WTC11 (cell line): Measurements from ENCODE around the gene ZDHHC4. TPM values are rescaled to one million over a fixed set of nuclear protein-coding genes. Genes with fewer than 3 reads are reported as not detected.

Experiments
- ATAC-seq: fragments of 200-7000 bp; cut with Tn5 transposase; 2 replicates; pipeline ENCODE4 v1.10.0; 2021; ENCODE audit warnings: mild to moderate bottlenecking, moderate library complexity
- CTCF ChIA-PET: fragments of 300-600 bp; sonication (Branson Sonifier 250); formaldehyde crosslinking; loops from one replicate; lab custom pipeline; 2021; ENCODE audit warnings: antibody characterized with exemption; lab: Charles Lee
- POLR2A ChIA-PET: fragments of 350-600 bp; sonication (Branson Sonifier 250); formaldehyde crosslinking; loops from one replicate; lab custom pipeline; 2021; ENCODE audit warnings: antibody characterized with exemption; lab: Charles Lee
- DNase-seq: peaks from one replicate; pipeline ENCODE4 v3.0.0; 2021; ENCODE audit warnings: low spot score
- H3K27ac Mint-ChIP-seq: 2 replicates; pipeline ENCODE4 v1.8.0; 2021; ENCODE audit warnings: mixed read lengths
- H3K27me3 Mint-ChIP-seq: 2 replicates; pipeline ENCODE4 v1.8.0; 2021; ENCODE audit warnings: low read depth, mild to moderate bottlenecking, moderate library complexity, mixed read lengths
- H3K36me3 Mint-ChIP-seq: 2 replicates; pipeline ENCODE4 v1.8.0; 2021; ENCODE audit warnings: mixed read lengths
- H3K4me1 Mint-ChIP-seq: 2 replicates; pipeline ENCODE4 v1.8.0; 2022; ENCODE audit warnings: mixed read lengths
- H3K4me3 Mint-ChIP-seq: 2 replicates; pipeline ENCODE4 v1.8.0; 2021; ENCODE audit warnings: mild to moderate bottlenecking, moderate library complexity, mixed read lengths
- H3K9me3 Mint-ChIP-seq: 2 replicates; pipeline ENCODE4 v1.8.0; 2021; ENCODE audit warnings: mixed read lengths
- ESRRA ChIP-seq: sonication (generic); formaldehyde crosslinking; IDR thresholded peaks from 2 replicates; pipeline ENCODE4 v1.8.1; 2022; ENCODE audit warnings: mild to moderate bottlenecking, missing genetic modification reagents, borderline replicate concordance
- FOXK1 ChIP-seq: sonication (generic); formaldehyde crosslinking; IDR thresholded peaks from 2 replicates; pipeline ENCODE4 v1.8.0; 2022; ENCODE audit warnings: mild to moderate bottlenecking, moderate library complexity, missing genetic modification reagents
- HMGA2 ChIP-seq: fragments of 250-450 bp; sonication (Bioruptor Pico); IDR thresholded peaks from 2 replicates; pipeline ENCODE4 v1.4.0; 2021; ENCODE audit warnings: mild to moderate bottlenecking, moderate library complexity
- KAT7 ChIP-seq: sonication (generic); formaldehyde crosslinking; IDR thresholded peaks from 2 replicates; pipeline ENCODE4 v1.8.1; 2023; ENCODE audit warnings: missing genetic modification reagents, mild to moderate bottlenecking, borderline replicate concordance
- NFE2L1 ChIP-seq: sonication (generic); formaldehyde crosslinking; IDR thresholded peaks from 2 replicates; pipeline ENCODE4 v1.8.1; 2023; ENCODE audit warnings: missing genetic modification reagents
- NR3C1 ChIP-seq: sonication (generic); formaldehyde crosslinking; conservative IDR thresholded peaks from 2 replicates; pipeline ENCODE4 v1.8.1; 2023; ENCODE audit warnings: low read depth, mild to moderate bottlenecking, missing genetic modification reagents
- RELA ChIP-seq: sonication (generic); formaldehyde crosslinking; IDR thresholded peaks from 2 replicates; pipeline ENCODE4 v1.8.1; 2022; ENCODE audit warnings: missing genetic modification reagents, mild to moderate bottlenecking, borderline replicate concordance
- SP1 ChIP-seq: sonication (generic); formaldehyde crosslinking; conservative IDR thresholded peaks from 2 replicates; pipeline ENCODE4 v1.8.1; 2022; ENCODE audit warnings: missing genetic modification reagents
- TCF7 ChIP-seq: sonication (generic); formaldehyde crosslinking; IDR thresholded peaks from 2 replicates; pipeline ENCODE4 v1.8.0; 2022; ENCODE audit warnings: mild to moderate bottlenecking, low read depth, missing genetic modification reagents, moderate library complexity
- TEAD1 ChIP-seq: sonication (generic); formaldehyde crosslinking; IDR thresholded peaks from 2 replicates; pipeline ENCODE4 v1.8.0; 2022; ENCODE audit warnings: mild to moderate bottlenecking, missing genetic modification reagents
- ZNF232 ChIP-seq: sonication (generic); formaldehyde crosslinking; IDR thresholded peaks from 2 replicates; pipeline ENCODE4 v1.8.0; 2022; ENCODE audit warnings: mild to moderate bottlenecking, missing genetic modification reagents
- ZNF263 ChIP-seq: sonication (generic); formaldehyde crosslinking; IDR thresholded peaks from 2 replicates; pipeline ENCODE4 v1.8.1; 2022; ENCODE audit warnings: low read depth, mild to moderate bottlenecking, moderate library complexity, missing genetic modification reagents
- ZNF317 ChIP-seq: sonication (generic); formaldehyde crosslinking; IDR thresholded peaks from 2 replicates; pipeline ENCODE4 v1.8.1; 2023; ENCODE audit warnings: low read depth, mild to moderate bottlenecking, moderate library complexity, missing genetic modification reagents, borderline replicate concordance
- total RNA-seq: library from RNA; stranded (reverse); gene quantifications from 3 replicates; pipeline ENCODE4 v1.2.3, GENCODE V29; 2021
- TF ChIP-seq, protein P1 (sequence below): sonication (generic); formaldehyde crosslinking; IDR thresholded peaks from 2 replicates; pipeline ENCODE4 v1.8.1; 2023; ENCODE audit warnings: mild to moderate bottlenecking, moderate library complexity, missing genetic modification reagents
- TF ChIP-seq, protein P2 (sequence below): sonication (generic); formaldehyde crosslinking; IDR thresholded peaks from 2 replicates; pipeline ENCODE4 v1.8.1; 2022; ENCODE audit warnings: mild to moderate bottlenecking, moderate library complexity, missing genetic modification reagents
- TF ChIP-seq, protein P3 (sequence below): sonication (generic); formaldehyde crosslinking; IDR thresholded peaks from 2 replicates; pipeline ENCODE4 v1.8.1; 2022; ENCODE audit warnings: mild to moderate bottlenecking, missing genetic modification reagents, moderate library complexity, borderline replicate concordance
- TF ChIP-seq, protein P4 (sequence below): sonication (generic); formaldehyde crosslinking; IDR thresholded peaks from 2 replicates; pipeline ENCODE4 v1.8.1; 2022; ENCODE audit warnings: low read depth, missing genetic modification reagents, borderline replicate concordance
- TF ChIP-seq, protein P5 (sequence below): sonication (generic); formaldehyde crosslinking; conservative IDR thresholded peaks from 2 replicates; pipeline ENCODE4 v1.8.1; 2023; ENCODE audit warnings: mild to moderate bottlenecking, low read depth, missing genetic modification reagents, moderate library complexity
- TF ChIP-seq, protein P6 (sequence below): fragments of 250-450 bp; sonication (Bioruptor Pico); conservative IDR thresholded peaks from 2 replicates; pipeline ENCODE4 v1.9.0; 2021; ENCODE audit warnings: mild to moderate bottlenecking
- TF ChIP-seq, protein P7 (sequence below): sonication (generic); formaldehyde crosslinking; IDR thresholded peaks from 2 replicates; pipeline ENCODE4 v1.8.0; 2022; ENCODE audit warnings: mild to moderate bottlenecking, missing genetic modification reagents

The ZDHHC4 gene
- total RNA-seq, 1 experiment from 2014 or later = 37.7 TPM

DNA sequence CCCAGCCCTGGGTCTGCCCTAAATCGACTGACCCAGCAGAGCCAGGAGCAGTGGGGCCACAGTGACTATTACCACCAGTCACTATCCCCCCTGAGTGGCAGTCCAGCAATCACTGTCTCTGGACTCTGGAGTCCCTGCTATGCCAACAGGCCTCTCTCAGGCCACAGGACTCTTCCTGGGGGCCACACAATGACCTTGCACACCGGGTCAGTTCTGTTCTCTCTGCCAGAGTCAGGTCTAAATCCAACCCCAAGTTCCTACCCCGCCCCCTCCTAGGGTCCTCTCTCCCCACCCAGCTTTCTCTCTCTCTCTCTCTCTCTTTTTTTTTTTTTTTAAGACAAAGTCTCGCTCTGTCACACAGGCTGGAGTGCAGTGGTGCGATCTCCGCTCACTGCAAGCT lies 47.6 kb upstream of the ZDHHC4 start (continued):
- no peak for TF ChIP-seq NR3C1 (CRISPR knock-in tag)
- TF ChIP-seq ZNF263 = no peak
- no peak for TF ChIP-seq RELA (CRISPR knock-in tag)
- TF ChIP-seq FOXK1 (CRISPR knock-in tag) = no peak
- TF ChIP-seq, protein P1, sequence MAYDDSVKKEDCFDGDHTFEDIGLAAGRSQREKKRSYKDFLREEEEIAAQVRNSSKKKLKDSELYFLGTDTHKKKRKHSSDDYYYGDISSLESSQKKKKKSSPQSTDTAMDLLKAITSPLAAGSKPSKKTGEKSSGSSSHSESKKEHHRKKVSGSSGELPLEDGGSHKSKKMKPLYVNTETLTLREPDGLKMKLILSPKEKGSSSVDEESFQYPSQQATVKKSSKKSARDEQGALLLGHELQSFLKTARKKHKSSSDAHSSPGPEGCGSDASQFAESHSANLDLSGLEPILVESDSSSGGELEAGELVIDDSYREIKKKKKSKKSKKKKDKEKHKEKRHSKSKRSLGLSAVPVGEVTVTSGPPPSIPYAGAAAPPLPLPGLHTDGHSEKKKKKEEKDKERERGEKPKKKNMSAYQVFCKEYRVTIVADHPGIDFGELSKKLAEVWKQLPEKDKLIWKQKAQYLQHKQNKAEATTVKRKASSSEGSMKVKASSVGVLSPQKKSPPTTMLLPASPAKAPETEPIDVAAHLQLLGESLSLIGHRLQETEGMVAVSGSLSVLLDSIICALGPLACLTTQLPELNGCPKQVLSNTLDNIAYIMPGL (CRISPR knock-in tag) = no peak
- no peak for TF ChIP-seq NFE2L1
- no peak for TF ChIP-seq ZNF232 (CRISPR knock-in tag)
- no peak for TF ChIP-seq TEAD1 (CRISPR knock-in tag)
- TF ChIP-seq, protein P2, sequence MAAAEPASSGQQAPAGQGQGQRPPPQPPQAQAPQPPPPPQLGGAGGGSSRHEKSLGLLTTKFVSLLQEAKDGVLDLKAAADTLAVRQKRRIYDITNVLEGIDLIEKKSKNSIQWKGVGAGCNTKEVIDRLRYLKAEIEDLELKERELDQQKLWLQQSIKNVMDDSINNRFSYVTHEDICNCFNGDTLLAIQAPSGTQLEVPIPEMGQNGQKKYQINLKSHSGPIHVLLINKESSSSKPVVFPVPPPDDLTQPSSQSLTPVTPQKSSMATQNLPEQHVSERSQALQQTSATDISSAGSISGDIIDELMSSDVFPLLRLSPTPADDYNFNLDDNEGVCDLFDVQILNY (CRISPR knock-in tag) = no peak
- TF ChIP-seq KAT7 (CRISPR knock-in tag) = no peak
- TF ChIP-seq, protein P3, sequence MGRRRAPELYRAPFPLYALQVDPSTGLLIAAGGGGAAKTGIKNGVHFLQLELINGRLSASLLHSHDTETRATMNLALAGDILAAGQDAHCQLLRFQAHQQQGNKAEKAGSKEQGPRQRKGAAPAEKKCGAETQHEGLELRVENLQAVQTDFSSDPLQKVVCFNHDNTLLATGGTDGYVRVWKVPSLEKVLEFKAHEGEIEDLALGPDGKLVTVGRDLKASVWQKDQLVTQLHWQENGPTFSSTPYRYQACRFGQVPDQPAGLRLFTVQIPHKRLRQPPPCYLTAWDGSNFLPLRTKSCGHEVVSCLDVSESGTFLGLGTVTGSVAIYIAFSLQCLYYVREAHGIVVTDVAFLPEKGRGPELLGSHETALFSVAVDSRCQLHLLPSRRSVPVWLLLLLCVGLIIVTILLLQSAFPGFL (CRISPR knock-in tag) = no peak
- TF ChIP-seq, protein P4, sequence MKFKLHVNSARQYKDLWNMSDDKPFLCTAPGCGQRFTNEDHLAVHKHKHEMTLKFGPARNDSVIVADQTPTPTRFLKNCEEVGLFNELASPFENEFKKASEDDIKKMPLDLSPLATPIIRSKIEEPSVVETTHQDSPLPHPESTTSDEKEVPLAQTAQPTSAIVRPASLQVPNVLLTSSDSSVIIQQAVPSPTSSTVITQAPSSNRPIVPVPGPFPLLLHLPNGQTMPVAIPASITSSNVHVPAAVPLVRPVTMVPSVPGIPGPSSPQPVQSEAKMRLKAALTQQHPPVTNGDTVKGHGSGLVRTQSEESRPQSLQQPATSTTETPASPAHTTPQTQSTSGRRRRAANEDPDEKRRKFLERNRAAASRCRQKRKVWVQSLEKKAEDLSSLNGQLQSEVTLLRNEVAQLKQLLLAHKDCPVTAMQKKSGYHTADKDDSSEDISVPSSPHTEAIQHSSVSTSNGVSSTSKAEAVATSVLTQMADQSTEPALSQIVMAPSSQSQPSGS (CRISPR knock-in tag) = no peak

DNA sequence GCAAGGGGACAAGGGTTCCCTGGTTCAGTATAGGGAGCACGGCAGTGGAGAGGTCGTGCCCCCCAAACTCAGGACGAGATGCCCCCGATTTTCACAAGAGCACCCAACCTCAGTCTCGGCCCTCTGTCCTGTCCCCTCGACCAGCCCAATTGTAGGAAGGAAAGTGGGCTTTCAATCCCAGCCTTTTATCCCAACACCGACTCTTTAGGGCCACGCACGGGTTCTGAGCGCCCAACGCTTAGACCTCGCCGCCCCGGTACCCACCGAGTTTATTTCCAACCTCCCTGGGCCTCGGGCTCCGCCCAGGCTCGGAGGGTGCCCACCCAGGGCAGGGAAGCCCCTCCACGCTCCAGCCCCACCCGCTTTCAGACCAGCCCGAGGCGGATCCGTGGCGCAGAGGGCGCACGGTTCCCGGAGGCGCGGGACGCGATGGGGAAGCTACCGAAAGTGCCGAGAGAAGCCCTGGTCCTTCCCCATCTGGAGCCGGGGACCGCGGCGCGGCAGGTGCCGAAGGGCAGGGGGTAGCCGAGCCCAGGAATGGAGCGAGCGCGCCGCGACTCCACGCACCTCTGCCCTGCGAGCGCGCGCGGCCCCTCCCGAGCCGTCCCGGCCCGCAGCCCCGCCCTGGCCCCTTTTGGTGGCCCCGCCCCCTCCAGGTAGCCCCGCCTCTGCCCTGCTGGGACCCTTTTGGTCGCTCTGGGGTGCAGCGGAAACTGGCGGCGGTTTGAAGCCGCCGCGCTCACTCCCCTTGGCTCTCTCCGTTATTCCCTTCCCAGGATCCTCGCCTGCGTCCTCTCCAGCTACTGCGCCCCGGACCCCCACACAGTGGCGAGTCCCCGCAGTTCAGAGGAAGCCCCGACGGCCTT lies 46.4 kb upstream of the ZDHHC4 start:
- peak; percentile 77 for ATAC-seq
- TF ChIP-seq KAT7 (CRISPR knock-in tag) (no peak), HMGA2 (CRISPR knock-in tag) (no peak), FOXK1 (CRISPR knock-in tag) (0 out of 2 replicates have a peak, but pooled peaks have one; percentile 16), TCF7 (CRISPR knock-in tag) (no peak), SP1 (peak; percentile 6; the same call in 1 of the 2 replicates), ESRRA (CRISPR knock-in tag) (no peak), ZNF317 (CRISPR knock-in tag) (no peak)
- TF ChIP-seq, protein P1 (CRISPR knock-in tag) = peak; percentile 62; the same call in 1 of the 2 replicates
- TF ChIP-seq, protein P5, sequence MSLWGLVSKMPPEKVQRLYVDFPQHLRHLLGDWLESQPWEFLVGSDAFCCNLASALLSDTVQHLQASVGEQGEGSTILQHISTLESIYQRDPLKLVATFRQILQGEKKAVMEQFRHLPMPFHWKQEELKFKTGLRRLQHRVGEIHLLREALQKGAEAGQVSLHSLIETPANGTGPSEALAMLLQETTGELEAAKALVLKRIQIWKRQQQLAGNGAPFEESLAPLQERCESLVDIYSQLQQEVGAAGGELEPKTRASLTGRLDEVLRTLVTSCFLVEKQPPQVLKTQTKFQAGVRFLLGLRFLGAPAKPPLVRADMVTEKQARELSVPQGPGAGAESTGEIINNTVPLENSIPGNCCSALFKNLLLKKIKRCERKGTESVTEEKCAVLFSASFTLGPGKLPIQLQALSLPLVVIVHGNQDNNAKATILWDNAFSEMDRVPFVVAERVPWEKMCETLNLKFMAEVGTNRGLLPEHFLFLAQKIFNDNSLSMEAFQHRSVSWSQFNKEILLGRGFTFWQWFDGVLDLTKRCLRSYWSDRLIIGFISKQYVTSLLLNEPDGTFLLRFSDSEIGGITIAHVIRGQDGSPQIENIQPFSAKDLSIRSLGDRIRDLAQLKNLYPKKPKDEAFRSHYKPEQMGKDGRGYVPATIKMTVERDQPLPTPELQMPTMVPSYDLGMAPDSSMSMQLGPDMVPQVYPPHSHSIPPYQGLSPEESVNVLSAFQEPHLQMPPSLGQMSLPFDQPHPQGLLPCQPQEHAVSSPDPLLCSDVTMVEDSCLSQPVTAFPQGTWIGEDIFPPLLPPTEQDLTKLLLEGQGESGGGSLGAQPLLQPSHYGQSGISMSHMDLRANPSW (CRISPR knock-in tag) = no peak
- TF ChIP-seq, protein P6, sequence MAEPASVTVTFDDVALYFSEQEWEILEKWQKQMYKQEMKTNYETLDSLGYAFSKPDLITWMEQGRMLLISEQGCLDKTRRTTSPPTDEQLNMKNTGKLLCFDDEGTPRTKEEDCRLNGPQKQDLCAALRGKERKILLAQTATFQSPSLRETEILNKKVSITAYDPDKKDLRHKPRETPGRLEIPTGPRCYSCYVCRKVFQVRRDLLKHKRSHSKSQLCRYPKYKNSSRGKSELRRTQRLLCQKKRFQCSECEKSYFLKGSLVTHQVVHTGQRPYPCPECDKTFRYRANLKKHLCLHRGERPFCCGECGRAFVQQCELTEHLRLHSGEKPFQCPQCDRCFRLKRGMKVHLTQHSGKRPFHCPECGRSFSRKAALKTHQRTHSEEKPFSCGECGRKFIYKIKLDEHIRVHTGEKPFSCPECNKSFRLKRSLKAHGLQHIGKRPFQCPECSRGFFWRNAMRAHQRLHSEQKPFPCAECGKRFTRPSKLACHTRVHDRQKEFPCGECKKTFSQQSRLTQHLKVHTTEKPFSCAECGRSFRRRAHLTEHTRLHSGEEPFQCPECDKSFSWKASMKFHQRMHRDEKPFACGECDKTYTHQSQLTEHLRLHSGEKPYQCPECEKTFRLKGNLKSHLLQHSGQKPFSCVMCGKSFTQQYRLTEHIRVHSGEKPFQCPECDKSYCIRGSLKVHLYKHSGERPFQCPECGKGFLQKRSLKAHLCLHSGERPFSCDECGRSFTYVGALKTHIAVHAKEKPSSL = no peak
- TF ChIP-seq, protein P7, sequence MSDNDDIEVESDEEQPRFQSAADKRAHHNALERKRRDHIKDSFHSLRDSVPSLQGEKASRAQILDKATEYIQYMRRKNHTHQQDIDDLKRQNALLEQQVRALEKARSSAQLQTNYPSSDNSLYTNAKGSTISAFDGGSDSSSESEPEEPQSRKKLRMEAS (CRISPR knock-in tag) = 0 out of 2 replicates have a peak, but pooled peaks have one; percentile 42
- peaks cover 22% of the 10 kb centered on the region for H3K4me1 Mint-ChIP-seq
- peaks cover 90% of the 10 kb centered on the region for H3K27me3 Mint-ChIP-seq
- DNase-seq = peak; percentile 80
- no peaks in the 10 kb centered on the region for H3K9me3 Mint-ChIP-seq
- H3K36me3 Mint-ChIP-seq = no peaks in the 10 kb centered on the region
- peak overlapping the region; percentile 85 for H3K4me3 Mint-ChIP-seq
- ChIA-PET CTCF (interaction anchor here (1.5 to 2.9 kb wide), 3 partner anchors 10 to 28 kb away, joined by 3 to 8 read pairs (median 8); no protein-coding TSS in a partner anchor), POLR2A (no interaction called here)
- no peak overlapping the region for H3K27ac Mint-ChIP-seq
